A673 (cell line): ENCODE data around the gene DSE.

Source experiments
- CTCF ChIP-seq: fragments of 300-800, 200-600 bp; sonication (generic); conservative IDR thresholded peaks from 2 replicates; pipeline ENCODE4 v1.5.1; 2017; ENCODE audit warnings: low read depth, mild to moderate bottlenecking, antibody characterized with exemption, low read length, moderate library complexity, mixed read lengths
- EZH2 ChIP-seq: fragments of 200-600 bp; sonication (generic); IDR thresholded peaks from 2 replicates; pipeline ENCODE4 v1.6.1; 2017; ENCODE audit warnings: borderline replicate concordance, low read depth, mild to moderate bottlenecking, mixed read lengths, antibody characterized with exemption, low read length; ENCODE audit not compliant: poor library complexity, severe bottlenecking

- TF ChIP-seq EZH2, result no peak
- no peak for TF ChIP-seq CTCF
Measured at GRCh38 chr6:116422238-116422637, 51.5 kb downstream of the DSE start.
